ENCODE data around the gene DGKI.

- TF ChIP-seq POLR2A (IDR thresholded peaks at IDR 0.05; ENCODE audit: low read depth), result no peak
- TF ChIP-seq CTCF (IDR thresholded peaks at IDR 0.05), result no peak
- TF ChIP-seq EP300 (IDR thresholded peaks at IDR 0.05), result no peak
Measured at GRCh38 chr7:137664846-137665245, 181.9 kb downstream of the DGKI start.
